Femur (tissue), 1 donor: ENCODE data around the gene MYCBPAP.

ENCODE experiments used
- DNase-seq: peaks from one replicate; pipeline ENCODE4 v3.0.0-alpha.2; 2017

The MYCBPAP gene, protein sequence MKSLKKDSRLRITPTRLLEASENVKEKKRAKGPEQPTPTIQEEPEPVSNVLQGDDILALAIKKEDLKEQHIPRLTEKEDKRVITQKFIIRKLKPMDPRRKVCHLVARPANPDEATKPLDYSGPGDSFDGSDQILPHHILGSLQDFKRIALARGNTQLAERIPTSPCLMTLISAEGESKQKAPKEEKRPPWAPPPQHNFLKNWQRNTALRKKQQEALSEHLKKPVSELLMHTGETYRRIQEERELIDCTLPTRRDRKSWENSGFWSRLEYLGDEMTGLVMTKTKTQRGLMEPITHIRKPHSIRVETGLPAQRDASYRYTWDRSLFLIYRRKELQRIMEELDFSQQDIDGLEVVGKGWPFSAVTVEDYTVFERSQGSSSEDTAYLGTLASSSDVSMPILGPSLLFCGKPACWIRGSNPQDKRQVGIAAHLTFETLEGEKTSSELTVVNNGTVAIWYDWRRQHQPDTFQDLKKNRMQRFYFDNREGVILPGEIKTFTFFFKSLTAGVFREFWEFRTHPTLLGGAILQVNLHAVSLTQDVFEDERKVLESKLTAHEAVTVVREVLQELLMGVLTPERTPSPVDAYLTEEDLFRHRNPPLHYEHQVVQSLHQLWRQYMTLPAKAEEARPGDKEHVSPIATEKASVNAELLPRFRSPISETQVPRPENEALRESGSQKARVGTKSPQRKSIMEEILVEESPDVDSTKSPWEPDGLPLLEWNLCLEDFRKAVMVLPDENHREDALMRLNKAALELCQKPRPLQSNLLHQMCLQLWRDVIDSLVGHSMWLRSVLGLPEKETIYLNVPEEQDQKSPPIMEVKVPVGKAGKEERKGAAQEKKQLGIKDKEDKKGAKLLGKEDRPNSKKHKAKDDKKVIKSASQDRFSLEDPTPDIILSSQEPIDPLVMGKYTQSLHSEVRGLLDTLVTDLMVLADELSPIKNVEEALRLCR

DNA sequence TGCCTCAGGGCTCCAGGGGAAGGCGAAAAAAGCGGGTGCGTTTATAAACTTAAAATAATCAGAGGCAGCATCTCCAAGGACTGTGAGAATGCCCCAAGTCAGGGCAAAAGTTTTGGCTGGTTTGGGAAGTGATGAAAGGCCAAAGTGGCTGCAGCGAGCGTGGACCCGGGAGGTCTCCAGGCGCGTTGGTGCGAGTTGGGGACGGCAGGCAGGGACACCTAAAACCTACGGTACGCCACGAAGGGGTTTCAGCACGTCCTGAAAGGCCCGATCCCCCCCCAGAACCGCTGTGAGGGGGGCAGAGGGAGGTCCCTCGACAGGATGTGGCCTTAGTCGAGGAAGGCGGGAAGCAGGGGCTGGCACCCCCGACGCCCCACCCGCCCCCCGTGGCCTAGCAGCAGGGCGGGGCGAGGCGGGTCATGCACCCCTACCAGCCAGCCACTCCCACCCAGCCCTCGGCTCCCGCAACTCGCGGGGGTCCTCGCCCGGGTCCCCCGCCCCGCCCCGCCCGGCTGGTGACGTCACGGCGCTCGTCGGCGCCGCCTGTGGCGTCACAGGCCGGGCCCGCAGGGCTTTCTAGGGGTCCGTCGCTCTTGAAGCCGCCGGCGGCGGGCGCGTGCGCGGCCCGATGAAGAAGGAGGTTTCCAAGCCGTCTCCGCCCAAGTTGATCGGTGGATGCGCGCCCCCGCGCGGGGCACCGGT lies at the start of gene MYCBPAP:
Gene MYCBPAP, plus strand, starts transcription at position 569 of the 702 bp plus-strand sequence. CDS start 236 bp downstream, outside the sequence.
- peak; percentile 91 for DNase-seq

DNA sequence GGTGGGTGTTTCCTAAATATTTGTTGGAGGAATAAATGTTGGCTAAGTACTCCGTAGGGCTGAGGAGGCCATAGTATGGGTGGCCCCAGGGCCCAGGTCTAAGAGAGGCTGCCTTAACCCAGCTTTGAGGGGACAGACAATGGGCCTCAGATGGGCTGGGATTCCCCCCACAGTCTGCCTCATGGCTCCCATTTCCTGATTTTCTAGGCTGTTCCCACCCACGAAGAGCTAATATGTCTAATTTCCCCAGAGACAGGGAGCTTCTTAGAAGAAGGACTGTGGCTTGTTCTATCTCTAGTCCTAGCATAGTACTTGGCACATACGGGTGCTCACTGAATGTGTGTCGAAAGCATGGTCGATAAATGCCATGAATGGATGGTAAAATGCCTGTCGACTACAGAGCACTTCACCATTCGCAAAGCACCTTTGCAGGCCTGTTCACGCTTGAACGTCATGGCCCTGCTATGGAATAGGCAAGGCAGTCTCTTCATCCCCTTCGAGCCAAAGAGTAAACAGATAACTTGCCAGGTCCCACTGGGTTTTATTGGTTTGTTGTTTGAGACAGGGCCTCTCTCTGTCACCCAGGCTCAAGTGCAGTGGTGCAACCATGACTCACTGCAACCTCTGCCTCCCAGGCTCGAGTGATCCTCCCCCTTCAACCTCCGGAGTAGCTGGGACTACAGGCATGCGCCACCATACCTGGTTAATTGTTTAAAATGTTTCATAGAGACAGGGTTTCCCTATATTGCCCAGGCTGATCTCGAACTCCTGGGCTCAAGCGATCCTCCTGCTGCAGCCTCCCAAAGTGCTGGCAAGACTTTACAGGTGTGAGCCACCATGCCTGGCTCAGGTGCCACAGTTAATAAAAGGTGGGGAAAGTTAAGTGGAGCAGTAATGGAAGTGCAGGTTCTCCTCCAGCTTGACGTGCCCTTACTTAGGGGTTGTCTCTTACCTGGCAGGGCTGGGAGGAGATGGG lies 49.2 kb upstream of the MYCBPAP start:
- no peak for DNase-seq

DNA sequence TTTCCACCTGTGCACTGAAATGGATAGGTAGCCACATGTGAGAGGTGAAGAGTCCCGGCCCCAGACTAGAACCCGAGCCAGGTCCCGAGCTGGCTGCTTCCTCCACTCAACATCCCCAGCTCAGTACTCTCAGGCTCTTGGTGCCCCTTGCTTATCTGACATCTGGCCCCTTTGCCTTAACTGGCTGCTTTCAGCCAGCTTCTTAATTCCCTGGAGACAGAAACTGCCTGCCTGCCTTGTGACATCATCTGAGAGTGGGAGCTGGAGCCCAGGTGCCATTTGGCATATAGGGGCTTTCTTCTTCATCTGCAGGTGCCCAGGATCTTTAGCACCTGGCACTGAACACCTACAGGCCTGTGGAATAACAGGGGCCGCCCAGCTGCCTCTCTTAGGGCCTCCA lies 48.5 kb upstream of the MYCBPAP start:
- no peak for DNase-seq

DNA sequence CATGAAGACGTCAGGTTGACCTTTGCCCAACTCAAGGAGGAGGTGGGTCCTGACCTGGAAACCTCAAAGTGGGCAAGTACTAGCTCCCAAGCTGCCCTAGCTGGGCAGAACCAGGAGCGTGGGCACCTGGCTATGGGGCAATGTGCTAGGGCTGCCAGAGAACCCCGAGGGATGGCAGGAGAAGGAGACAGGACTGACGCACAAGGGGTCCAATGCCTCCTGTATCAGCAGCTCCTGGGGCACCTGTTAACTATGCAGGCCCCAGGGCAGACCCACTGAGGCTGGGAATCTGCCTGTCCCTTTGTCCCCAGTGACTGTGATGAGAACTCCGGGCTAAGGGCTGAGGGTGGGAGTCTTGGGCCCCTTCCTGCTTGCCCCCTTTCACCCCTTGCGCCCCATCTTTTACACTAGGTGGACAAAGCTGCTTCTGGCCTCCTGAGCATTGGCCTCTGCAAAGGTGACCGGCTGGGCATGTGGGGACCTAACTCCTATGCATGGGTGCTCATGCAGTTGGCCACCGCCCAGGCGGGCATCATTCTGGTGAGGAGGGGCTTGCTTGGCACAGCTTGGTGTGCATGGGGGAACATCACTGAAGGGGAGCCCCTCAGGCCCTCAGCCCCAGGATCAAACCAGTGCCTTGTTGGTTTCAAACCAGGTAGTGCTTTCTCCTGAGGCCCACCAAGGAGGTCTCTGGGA lies 47.3 kb upstream of the MYCBPAP start:
- no peak for DNase-seq

DNA sequence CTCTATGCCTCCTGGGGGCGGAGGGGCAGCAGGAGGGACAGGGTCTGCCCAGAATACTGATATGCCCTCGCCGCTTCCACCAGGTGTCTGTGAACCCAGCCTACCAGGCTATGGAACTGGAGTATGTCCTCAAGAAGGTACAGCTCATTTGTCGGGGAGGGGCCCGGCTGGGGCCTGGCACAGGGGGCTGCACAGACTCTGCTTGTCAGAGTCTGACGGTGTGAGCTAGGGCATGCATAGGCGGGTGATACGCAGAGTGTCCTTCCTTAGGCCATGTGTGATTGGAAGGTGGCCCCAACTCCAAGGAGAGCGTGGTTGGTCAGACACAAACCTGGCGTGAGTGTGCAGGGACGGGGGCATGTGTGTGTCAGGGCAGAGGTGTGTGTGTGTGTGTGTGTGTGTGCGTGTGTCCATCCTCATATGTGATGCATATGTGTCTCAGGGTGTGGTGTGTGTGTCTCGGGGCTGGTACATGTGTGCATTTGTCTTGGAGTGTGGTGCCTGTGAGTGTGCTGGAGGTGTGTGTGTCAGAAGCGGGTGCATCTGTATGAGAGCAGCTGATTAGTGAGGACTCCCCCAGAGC lies 46.6 kb upstream of the MYCBPAP start:
- DNase-seq = no peak

DNA sequence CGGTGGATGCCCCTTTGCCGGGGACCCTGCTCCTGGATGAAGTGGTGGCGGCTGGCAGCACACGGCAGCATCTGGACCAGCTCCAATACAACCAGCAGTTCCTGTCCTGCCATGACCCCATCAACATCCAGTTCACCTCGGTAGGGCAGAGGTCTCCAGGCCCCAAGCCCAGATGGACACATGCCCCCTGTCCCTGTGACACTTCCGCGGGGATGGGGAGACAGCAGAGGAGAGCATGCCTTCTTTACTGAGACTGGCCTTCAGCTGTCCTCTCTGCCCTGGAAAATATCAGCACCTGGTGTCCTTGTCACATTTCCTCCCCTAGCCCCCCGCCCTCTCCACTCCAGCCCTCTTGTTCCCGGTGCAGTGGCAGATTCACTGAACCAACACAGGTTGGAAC lies 45.8 kb upstream of the MYCBPAP start:
- no peak for DNase-seq

DNA sequence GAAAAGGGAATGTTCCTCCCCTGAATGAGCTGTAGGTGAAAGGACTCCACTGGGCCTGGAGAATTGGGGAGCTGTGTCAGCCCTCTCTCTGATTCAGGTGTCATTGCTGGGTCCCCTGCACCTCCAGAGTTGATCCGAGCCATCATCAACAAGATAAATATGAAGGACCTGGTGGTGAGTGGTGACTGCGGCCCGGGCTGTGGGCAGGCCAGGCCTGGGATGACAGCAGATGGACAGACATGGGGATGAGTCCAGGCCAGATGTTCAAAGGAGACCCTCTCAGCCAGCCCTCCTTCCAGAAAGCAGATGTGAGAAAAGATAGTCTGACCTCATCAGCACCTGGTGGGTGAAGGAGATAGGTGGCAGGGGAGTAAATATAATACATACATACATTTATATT lies 44.1 kb upstream of the MYCBPAP start:
- DNase-seq = no peak

DNA sequence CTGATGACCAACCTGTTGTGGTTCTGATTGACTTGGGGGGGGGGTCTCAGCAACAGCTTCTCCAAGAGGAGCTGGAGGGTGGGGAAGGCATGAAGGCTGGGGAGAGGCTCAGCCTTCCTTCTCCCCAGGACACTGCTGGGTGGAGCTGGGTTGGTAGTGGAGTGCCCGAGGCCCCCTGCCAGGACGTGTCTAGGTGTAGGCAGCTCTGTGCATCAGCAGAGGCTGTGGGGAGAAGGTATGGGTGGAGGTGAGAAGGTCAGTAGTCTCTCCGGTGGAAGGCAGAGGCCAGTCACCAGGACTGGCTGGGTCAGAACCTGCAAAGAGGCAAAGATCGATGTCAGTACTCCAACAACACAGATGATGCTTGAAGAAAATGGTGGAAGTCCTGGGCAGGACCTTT lies 43.5 kb upstream of the MYCBPAP start:
- DNase-seq = no peak

DNA sequence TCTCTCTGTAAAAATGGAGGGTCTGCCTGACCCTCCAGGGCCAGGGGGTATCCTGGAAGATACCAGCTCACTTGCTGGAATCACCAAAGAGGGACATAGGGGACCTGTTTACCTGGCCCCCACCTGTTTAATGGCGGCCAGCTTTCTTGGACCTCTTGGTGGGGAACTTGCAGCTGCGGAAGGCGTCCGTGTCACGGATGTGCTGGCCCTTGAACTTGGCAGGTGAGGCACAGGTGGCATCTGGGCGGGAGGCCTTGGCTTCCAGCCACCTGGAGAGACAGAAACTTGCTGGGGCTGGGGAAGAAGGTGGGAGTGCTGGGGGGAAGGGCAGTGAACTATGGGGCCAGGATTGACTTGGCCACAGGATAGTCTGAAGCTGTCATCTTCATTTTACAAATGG lies 43.1 kb upstream of the MYCBPAP start:
- DNase-seq = no peak

DNA sequence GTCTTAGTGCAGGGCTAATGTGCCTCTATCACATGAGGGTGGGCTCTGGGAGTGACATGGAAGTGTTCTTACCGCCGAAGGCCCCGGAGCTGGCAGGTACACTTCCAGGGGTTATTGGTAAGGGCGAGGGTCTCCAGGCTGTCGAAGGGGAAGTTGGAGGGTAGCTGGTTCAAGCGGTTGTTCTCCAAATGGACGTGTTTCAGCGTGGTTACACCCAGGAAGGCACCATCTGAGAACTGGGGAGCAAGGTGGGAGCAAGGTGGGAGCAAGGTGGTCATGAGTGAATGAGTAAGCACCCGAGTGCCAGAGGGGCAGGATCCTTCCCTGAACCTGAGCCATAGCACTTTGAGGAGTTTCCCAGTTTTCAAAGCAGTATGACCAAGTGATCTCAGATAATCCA lies 42.6 kb upstream of the MYCBPAP start:
- no peak for DNase-seq

DNA sequence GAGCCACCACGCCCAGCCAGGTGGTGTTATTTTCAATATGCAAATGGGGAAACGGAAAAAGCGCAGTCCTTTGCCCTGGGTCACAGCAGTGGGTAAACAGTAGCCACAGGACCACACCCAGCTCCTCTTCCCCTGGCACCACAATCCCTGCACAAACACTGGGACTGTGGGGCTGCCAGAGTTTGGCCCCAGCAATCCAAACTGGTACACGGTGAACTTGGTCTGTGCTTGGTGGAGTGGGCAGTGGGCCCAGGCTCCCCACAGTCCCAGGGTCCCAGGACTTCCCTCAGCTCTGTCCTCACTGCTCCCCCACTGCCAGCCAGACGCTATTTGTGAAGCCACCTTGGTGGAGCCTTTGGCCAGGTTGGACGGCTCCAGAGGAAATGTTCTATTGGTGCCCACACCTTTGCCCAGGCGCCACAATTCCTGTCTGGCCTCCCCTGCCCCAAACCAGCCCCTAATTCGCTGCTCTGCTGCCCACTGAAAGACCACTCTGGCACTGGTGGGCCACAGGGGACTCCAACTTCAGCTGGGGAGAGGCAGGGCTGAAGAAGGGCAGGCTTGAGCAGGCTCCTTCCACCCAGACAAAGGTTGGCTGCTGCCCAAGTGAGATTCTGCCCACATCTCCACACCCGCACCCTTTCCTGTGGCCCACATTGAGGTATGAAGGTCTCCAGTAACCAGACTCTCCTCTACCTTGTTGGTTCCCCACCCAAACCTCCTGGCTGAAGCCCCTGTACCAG lies 41.7 kb upstream of the MYCBPAP start:
- no peak for DNase-seq

DNA sequence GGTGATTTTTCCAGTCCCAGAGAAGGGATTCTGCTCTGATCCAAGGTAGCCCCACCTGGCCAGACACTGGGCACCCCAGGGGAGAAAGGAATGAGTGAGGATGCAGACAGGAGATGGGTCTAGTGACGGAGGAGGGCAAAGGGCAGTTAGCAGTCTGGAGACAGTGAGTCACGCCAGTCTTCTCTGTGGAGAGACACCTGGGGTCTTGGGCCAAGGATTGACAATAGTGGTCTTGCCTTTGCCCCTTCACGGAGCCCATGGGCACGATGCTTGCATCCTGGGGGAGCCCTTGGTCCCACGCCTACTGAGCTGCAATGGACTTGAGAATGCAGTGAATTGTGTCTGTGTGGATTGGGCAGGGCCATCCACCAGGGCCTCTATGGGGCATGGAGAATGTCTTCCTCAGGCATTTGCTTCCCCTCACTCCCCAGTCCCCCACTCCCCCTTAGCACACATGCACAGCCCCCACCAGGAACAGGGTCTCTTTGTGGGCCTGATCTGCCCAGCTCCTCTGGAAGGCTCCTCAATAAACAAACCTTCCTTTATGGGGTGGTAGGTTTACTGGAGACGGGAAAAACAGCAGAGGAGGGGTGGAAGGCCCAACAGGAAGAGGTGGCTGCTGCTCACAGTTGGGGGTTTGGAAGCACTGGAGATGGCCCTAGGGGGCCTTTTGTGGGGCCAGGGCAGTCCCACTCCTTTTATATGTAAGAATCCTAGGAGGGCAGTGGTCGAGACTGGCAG lies 41.0 kb upstream of the MYCBPAP start:
- no peak for DNase-seq

DNA sequence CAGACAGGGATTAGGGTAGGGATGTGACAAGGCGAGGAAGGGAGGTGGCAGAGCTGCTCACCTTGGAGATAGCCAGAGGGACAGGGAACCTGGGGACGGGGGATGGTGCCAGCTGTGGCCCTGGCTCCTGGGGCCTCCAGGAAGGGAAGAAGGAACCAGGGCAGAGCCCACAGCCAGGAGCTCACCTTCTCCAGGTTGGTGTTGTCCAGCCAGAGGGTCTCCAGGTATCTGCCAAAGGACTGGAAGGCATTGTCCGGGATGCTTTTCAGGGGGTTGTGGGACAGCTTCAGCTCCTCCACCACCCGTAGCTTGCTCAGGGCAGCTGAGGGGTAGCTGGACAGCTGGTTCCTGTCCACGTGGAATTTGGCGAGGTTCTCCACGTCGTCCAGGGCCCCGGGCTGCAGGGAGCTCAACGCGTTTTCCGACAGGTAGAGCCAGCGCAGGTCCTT lies 40.4 kb upstream of the MYCBPAP start:
- DNase-seq = no peak

DNA sequence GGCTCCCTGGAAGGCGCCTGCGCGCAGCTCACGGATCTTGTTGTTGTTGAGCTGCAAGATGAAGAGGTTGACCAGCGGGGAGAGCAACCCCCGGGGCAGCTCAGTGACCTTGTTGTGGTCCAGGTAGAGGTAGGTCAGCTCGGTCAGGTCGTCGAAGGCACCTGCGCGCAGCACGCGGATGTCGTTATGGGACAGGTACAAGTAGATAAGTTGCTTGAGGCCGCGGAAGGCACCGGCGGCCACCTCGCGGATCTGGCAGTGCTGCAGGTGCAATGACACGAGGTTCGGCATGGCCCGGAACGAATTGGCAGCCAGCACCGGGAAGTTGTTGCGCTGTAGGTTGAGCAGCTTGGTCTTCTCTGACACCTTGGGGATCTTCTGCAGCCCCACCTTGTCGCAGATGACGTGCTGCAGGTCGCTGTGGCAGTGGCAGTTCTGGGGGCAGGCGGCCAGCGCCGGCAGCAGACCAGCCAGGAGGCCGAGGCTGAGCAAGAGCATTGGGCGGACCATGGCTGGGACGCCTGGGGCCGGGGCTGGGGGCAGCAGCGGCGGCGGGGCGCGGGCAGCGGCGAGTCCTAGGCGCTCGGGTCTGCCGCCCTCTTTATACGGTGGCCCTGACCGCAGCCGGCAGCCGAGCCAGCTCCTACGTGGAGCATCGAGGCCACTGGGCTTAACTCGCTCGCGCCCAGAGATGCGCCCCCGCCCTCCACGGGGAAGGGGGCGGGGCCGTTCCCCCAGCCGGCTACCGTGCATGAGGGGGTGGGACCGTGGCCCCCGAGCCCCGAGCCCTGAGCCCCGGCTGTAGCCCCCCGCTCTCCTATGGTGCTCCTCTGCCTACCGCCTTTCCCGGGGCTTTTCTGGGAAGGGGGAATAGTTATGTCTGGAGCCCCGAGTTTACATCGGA lies 39.7 kb upstream of the MYCBPAP start, which contains the start of gene CHAD:
Gene CHAD, minus strand, starts transcription at position 577 of the 904 bp plus-strand sequence. Its CDS starts 67 bp downstream, at position 510.
- peak; percentile 75 for DNase-seq

DNA sequence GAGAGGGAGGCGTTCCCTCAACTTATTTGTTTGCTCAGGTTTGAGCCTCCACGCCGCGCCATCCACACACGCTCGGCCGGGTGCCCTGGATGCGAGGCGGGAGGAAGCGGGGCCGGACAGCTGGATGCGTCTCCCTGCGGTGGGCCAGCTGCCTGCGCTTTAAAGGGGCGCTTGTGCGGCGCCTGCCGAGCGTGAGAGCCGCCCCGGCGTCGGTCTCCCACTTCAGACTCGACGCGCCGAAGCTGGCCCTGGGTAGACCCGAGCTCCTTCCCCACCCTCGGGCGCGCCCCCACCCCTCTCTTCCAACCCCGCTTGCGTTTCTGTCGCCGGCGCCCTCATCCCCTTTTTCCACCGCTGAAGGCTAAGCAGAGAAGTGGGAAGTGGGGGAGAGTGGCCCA lies 39.0 kb upstream of the MYCBPAP start:
- DNase-seq = peak; percentile 55

DNA sequence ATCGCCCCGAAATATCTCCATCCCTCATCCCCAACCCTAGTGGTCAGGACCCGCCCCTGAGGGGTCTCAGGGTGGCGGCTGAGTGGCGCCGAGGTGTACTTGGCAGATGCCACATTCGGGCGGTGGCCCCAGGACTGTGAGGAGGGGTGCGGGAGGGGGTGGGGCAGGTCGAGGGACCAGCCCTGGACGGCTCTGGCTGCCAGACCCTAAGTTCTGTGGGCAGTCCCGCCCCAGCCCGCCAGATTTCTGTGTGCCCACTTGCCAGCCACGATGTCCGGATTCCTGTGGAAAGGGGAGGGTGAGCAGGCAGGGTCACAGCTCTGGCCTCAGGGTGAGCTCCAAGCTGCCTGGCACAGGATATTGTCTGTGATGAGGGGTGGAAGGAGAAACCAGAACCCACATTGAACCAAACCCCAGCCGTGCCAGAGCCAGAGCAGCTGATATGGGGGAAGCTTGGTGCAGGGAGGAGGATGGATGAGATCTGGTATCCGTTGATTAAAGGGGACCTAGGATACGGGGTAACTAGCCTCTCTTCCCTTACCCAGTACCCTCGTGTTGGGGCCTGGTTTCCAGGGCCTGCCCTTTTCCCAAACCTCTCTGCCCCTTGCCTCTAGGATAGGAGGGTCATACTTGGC lies 38.5 kb upstream of the MYCBPAP start:
- peak; percentile 68 for DNase-seq

DNA sequence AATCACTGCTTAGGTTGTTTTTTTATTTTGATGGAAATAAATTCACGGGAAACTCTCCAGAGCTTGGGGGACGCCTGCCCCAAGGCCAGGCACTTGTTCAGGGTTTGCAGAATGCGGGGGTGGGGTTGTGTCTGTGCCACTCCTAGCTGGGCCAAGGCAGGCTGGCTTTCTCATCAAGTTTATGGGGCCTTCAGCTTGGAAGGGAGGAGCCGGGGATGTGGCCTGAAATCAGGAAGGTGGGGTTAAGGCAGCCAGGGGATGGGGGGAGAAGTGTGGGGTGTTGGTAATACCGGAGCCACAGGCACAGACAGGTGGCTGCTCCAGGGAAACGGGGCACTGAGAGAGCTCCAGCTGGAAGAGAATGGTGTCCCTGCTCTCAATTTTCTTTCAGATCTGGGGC lies 37.8 kb upstream of the MYCBPAP start:
- DNase-seq = peak; percentile 72
